GM18517 (cell line): ENCODE data around the gene EPG5.
A peak's percentile ranks its signal among the peaks of the same experiment; 100 is the strongest.
"Not testable (repeated sequence)": the region's sequence is repeated elsewhere in the genome, so short reads cannot be mapped to it uniquely, and the experiment has no call there.

Experiments used
- ATAC-seq: cut with Tn5 transposase; IDR thresholded peaks from one replicate; pipeline ENCODE4 v1.9.1; 2021; ENCODE audit warnings: mild to moderate bottlenecking, moderate library complexity; ENCODE audit not compliant: unreplicated experiment

Gene EPG5

GRCh38 chr18:45839414-45840395 is 127.4 kb downstream of the EPG5 start:
- no peak for ATAC-seq

- no peak for ATAC-seq
These were observed 128.6 kb downstream of the EPG5 start for GRCh38 chr18:45838302-45839070.

GRCh38 chr18:45837283-45838070 is 129.7 kb downstream of the EPG5 start:
- ATAC-seq, result peak; percentile 46

GRCh38 chr18:45836242-45837205 is 130.6 kb downstream of the EPG5 start:
- ATAC-seq, result no peak

GRCh38 chr18:45835057-45835636 is 132.0 kb downstream of the EPG5 start:
- no peak for ATAC-seq

- ATAC-seq, result no peak
These were observed 132.8 kb downstream of the EPG5 start for GRCh38 chr18:45834306-45834705.

GRCh38 chr18:45833846-45834245 is 133.3 kb downstream of the EPG5 start:
- no peak for ATAC-seq

GRCh38 chr18:45830917-45831316 is 136.2 kb downstream of the EPG5 start:
- ATAC-seq, result no peak

GRCh38 chr18:45829855-45830254 is 137.3 kb downstream of the EPG5 start:
- no peak for ATAC-seq

- no peak for ATAC-seq
These were observed 138.0 kb downstream of the EPG5 start for GRCh38 chr18:45828917-45829811.

GRCh38 chr18:45826716-45827115 is 140.4 kb downstream of the EPG5 start:
- not testable (repeated sequence) for ATAC-seq

GRCh38 chr18:45826084-45826483 is 141.0 kb downstream of the EPG5 start:
- ATAC-seq, result no peak

- ATAC-seq, result no peak
These were observed 141.7 kb downstream of the EPG5 start, which contains the start of gene SIGLEC15 for GRCh38 chr18:45825258-45826044. SIGLEC15 (plus strand) TSS chr18:45825675; CDS start chr18:45825729, 54 bp downstream.

- ATAC-seq, result no peak
These were observed 145.4 kb downstream of the EPG5 start for GRCh38 chr18:45821711-45822110.

- no peak for ATAC-seq
These were observed 146.1 kb downstream of the EPG5 start for GRCh38 chr18:45821026-45821425.

- no peak for ATAC-seq
These were observed 146.9 kb downstream of the EPG5 start for GRCh38 chr18:45820106-45820745.

GRCh38 chr18:45818765-45819164 is 148.4 kb downstream of the EPG5 start:
- ATAC-seq, result not testable (repeated sequence)
